CD4-positive, alpha-beta T cell treated with Interleukin-2 at 100 ng/mL for 4 hours (primary cell): Measurements from ENCODE around the gene PLAAT2.
A peak's percentile ranks its signal among the peaks of the same experiment; 100 is the strongest.
"Not testable (repeated sequence)": the region's sequence is repeated elsewhere in the genome, so short reads cannot be mapped to it uniquely, and the experiment has no call there.

Experiments used
- DNase-seq: peaks from one replicate; pipeline ENCODE4 v3.0.0-alpha.2; 2020; ENCODE audit warnings: low spot score

PLAAT2 gene

DNA sequence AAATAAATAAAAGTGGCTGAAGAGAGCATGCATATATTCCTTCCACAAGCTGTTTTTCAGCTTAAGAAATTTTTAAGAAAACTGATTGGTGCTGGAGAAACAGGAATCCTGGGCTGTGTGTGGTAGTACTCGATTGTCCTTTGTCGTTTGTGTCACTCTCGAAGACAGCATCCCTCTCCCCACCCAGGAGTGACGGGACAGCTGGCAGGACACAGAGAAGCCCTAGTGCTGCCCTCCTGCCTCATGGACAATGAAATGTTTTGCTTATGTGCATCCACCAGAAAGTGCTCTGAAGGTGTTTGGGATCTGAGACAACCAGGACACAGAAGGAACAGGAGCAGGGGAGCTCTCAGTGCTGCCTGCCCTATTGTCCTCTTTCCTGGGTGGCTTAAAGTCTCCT is 13.8 kb downstream of the PLAAT2 start:
- DNase-seq = no peak

DNA sequence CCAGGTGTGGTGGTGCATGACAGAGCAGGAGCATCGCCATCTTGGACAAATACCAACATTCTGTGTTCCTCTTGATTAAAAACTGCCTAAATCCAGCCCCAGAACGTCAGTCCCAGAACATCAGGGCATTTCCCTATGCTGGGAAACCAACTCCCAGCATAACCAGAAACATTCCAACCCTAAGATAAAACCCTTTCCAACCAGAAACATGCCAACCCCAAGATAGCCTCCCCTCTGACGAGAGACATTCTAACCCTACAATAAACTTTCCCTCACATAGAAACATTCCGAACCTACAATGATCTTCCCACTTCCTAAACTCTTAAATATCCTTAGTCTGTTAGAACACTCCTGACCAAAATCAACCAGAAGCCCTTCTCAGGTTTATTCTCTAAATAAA is 15.0 kb downstream of the PLAAT2 start:
- no peak for DNase-seq

DNA sequence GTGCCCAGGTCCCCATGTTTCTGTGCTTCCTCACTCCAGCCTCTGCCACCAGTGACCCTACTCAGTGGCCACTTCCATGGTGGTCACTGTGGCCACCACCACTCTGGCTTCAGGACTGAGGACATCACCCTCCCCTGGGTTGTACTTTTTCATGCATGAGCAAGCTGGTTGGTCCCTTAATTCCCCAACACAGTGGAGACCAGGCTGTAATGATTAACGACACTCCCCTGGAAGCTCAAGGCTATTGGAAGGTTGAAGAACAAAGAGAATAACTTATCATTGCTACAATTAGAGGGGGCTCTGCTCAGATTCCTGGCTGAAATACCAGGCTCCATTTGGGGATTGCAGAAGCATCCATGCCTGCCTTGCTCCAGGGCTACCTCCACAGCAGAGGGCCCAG is 16.1 kb downstream of the PLAAT2 start:
- no peak for DNase-seq

DNA sequence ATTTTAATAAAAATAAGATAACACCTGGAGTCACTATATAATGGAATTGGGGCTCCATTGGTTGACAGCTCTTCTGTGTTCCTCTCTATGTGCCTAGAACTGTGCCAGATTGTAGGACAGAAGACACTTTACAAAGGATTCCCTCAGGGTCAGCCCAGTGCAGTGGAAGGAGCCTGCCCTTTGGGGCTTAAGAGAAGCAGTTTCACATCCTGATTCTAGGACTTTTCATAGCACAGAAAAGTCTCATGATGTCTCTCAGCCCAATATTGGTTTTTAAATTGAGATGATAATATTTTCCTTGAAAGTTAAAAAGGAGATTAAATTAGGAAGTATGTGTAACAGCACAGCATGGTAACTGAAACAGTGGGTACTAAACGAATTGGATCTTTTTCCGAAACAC is 19.5 kb downstream of the PLAAT2 start:
- no peak for DNase-seq

DNA sequence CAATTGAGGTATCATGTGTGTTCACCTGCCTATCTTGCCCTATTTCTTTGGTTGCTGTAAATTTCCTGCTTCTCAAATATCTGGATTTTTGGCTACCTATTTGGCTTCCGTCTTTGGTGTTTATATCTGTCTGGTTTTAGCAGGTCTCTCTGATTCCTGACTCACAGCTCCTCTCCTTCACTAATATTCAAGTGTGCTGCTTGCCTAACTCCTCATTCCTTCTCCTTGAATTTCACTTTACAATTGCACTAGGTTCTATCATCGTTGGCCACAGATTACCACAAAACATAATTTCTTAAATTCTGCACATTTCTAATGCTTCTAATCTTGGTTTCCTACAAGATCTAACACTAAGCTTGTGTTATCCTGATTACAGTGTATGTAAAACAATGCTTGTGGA is 20.7 kb downstream of the PLAAT2 start:
- DNase-seq = not testable (repeated sequence)

DNA sequence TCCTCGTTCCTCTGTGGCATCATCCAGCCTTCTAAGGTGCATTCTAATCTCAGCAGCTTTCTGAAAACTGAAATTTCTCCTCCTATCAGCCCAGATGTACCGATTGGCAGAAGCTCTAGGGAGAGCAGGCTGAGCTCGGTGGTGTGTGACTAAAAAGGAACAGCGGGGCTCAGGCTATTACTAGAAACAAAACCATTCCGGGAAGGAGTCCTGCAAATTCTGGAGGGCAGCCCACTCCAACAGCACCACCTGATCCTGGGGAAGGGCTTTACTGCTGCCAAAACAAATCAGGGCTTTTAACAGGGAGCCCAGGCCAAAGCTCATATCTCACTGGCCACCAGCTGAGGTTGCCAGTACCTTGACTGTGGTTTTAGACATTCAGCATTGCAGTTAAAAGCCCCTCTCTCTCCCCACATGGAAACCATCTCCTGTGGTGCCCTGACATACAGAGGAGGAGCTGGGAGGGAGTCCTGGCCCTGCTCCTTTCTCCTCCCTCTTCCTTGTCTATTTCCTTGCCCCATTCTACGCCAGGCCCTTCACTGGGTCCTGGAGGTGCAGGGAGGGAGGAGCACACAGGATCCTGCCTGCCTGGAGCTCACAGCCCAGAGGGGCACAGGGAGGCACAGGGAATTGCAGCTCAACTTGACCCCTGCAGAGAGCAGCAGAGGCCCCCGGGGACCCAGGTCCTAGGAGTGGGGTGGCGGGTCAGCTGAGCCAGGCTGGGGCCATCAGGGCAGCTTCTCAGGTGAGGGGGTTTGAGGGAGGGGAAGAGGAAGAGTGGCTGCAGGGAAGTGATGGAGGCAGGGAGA is 25.7 kb downstream of the PLAAT2 start:
- DNase-seq = peak; percentile 12

DNA sequence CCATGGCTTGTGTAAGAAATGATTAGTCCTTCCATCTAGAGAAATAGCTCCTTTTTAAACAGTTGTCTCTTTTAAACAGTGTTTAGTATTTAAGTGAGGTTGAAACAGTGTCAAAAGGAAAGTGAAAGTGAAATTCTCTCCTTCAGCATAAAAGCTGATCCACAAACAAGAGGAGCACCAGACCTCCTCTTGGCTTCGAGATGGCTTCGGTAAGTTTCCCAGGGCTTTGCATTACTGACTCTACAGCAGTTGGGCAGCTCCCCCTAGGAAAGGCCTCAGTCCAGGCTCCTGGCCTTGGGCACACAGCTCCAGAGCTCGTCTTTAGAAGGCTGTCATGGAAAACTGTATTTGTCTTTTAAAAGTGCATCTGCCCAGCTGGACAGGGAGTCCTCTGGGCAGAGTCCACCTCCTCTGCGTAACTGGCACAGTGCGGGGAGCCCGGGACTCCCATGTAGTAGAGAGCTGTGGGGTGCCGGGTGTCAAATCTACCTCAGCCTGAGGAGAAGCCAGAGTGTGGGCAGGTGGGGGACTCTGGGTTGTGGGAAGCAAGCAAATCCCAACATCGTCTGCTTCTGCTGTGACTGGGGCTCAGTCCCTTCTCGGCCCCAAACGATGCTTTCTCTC is 26.4 kb downstream of the PLAAT2 start, which contains the start of gene PLAAT4:
Gene PLAAT4 (plus strand): TSS at position 140 of the 624 bp plus-strand sequence. CDS start 61 bp downstream, at position 201.
- DNase-seq = peak; percentile 60

GRCh38 chr11:63535734-63536133 is 27.4 kb downstream of the PLAAT2 start:
- peak; percentile 64 for DNase-seq

GRCh38 chr11:63534895-63535461 is 28.2 kb downstream of the PLAAT2 start:
- DNase-seq = peak; percentile 30

- DNase-seq = no peak
These were observed 29.1 kb downstream of the PLAAT2 start for GRCh38 chr11:63534076-63534475.

GRCh38 chr11:63532799-63533475 is 30.2 kb downstream of the PLAAT2 start:
- no peak for DNase-seq

DNA sequence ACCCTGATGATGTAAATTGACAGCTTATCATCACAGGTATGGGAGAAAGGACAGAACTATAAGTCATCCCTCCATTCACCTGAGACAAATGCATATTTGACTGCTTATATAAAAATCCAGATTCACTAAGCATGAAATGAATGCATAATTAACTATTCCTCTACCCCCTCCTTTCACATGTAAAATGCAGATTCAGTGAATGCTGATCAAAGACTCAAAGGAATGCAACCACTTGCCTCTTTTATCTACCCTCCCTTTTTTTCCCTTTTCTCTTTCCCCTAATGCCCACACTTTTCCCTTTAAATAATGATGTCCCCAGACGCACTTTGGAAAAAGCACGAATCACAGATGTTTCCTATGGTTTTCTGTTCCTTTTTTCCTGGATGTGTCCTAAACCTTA is 31.1 kb downstream of the PLAAT2 start:
- no peak for DNase-seq

GRCh38 chr11:63531074-63531792 is 31.9 kb downstream of the PLAAT2 start:
- DNase-seq = peak; percentile 77

- DNase-seq = no peak
These were observed 33.2 kb downstream of the PLAAT2 start for GRCh38 chr11:63530021-63530420.

DNA sequence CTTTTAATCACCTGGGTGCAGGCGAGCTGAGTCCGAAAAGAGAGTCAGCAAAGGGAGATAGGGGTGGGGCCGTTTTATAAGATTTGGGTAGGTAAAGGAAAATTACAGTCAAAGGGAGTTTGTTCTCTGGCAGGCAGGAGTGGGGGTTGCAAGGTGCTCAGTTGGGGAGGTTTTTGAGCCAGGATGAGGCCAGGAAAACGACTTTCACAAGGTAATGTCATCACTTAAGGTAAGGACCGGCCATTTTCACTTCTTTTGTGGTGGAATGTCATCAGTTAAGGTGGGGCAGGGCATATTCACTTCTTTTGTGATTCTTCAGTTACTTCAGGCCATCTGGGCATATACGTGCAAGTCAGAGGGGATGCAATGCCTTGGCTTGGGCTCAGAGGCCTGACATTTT is 33.8 kb downstream of the PLAAT2 start:
- DNase-seq = not testable (repeated sequence)

DNA sequence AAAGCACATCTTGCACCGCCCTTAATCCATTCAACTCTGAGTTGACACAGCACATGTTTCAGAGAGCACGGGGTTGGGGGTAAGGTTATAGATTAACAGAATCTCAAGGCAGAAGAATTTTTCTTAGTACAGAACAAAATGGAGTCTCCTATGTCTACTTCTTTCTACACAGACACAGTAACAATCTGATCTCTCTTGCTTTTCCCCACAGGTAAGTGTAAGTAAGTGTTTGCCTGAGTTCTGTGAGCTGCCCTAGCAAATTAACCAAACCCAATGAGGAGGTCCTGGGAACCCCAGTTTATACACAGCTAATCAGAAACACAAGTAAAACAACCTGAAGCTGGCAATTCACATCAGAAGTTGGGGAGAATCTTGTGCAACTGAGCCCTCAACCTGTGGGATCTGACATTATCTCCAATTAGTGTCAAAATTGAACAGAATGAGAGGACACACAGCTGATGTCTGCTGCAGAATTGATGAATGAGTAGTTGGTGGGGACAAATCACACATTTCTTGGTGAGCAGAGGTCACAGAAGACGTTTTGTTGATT is 34.4 kb downstream of the PLAAT2 start:
- not testable (repeated sequence) for DNase-seq

DNA sequence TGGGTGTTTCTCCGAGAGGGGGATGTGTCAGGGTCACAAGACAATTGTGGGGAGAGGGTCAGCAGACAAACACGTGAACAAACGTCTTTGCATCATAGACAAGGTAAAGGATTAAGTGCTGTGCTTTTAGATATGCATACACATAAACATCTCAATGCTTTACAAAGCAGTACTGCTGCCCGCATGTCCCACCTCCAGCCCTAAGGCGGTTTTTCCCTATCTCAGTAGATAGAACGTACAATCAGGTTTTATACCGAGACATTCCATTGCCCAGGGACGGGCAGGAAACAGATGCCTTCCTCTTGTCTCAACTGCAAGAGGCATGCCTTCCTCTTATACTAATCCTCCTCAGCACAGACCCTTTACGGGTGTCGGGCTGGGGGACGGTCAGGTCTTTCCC is 35.0 kb downstream of the PLAAT2 start:
- not testable (repeated sequence) for DNase-seq

DNA sequence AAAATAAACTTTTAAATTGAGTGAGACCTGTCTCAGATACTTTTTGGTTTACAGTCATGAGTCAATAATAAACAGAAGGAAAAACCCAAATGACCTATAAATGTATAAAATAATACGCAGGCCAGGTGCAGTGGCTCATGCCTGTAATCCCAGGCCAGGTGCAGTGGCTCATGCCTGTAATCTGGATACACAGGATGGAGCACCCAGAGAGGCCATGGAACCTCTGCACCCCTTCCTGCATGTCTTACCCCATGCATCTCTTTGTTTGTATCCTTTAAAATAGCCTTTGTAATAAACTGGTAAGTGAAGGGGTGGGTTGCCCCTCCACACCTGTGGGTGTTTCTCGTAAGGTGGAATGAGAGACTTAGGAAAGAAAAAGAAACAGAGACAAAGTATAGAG is 35.5 kb downstream of the PLAAT2 start:
- no peak for DNase-seq

- DNase-seq = no peak
These were observed 40.0 kb downstream of the PLAAT2 start for GRCh38 chr11:63523151-63523550.

- no peak for DNase-seq
These were observed 41.3 kb downstream of the PLAAT2 start for GRCh38 chr11:63521896-63522295.

GRCh38 chr11:63520606-63521170 is 42.5 kb downstream of the PLAAT2 start:
- no peak for DNase-seq
